HL-60/S4 (cell line): ENCODE results near the gene SYS1.

Source experiments
- in situ Hi-C: fragments of 300-500 bp; cut with MboI; formaldehyde crosslinking; loops from 2 replicates; pipeline ENCODE4 v1.14.3; 2022; ENCODE audit warnings: low sequenced_read_pairs

The SYS1 gene

DNA sequence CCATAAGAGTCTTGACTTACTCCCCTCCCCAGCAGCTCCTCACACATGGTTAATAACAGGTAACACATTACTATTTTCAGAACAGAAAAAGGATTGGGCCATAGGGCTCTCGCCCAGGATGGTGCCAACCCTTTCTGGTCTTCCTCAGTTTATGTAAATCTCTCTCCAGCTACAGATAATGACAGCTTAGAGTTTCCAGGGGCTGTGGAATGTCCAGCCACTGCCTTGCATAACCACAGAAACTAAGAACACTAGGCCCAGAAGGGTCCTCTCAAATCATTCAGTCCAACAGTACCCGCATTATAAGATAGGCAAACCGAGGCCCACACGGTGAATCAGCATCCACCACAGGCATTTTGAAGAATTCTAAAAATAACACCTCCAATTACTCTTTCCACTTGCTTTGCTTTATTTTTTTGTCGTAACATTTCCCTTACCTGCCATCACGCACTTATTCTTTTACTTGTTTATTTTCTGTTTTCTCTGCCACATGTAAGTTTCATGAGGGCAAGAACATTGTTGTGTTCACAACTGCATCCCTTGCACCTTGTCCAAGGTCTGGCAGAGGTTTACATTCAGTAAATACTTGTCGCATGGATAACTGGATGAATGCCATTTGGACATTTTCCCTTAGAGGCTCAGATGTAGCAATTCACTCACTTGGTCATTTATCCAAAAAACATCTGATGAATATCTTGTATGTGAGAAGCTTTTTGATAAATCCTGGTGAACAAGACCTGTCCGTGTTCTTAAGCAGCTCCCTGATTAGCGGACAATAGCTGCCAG is 8.3 kb upstream of the SYS1 start:
- in situ Hi-C loops = no loop called here

GRCh38 chr20:45355209-45356084 is 7.5 kb upstream of the SYS1 start:
- in situ Hi-C loops = no loop called here

DNA sequence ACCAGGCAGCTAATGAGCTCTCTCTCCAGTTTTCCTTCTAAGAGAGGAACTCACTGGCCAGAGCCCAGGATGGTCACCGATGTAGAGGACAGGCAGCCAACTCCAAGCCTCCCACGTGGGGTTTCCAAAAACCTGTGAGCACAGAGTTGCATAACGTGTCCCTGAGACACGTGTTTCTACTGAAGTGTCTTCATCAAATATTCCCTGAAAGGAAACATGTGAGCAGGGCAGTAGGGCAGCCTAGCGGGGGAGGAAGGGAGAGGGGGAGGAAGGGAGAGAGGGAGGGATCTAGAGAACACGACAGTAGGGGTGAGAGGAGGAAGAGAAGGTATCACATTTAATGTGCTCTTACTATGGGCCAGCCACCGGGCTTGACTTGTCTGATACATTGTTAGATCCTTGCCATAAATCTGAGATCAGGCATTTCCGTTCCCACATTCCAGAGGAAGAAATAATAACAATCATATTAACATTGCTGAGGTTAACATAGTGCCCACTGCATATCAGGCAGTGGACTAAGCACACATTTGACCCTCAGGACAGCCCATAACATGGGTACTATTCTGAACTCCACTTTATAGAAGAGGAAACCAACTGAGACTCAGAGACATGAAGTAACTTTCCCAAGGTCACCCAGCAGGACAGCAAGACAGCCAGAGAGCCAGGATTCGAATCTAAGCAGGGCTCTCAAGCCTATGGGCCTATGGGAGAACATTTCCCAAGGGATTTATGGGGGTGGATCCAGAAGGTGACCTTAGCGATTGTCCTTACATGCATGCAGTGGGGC is 4.5 kb upstream of the SYS1 start:
- in situ Hi-C loops = no loop called here

GRCh38 chr20:45359069-45359405 is 3.9 kb upstream of the SYS1 start:
- in situ Hi-C loops = no loop called here

DNA sequence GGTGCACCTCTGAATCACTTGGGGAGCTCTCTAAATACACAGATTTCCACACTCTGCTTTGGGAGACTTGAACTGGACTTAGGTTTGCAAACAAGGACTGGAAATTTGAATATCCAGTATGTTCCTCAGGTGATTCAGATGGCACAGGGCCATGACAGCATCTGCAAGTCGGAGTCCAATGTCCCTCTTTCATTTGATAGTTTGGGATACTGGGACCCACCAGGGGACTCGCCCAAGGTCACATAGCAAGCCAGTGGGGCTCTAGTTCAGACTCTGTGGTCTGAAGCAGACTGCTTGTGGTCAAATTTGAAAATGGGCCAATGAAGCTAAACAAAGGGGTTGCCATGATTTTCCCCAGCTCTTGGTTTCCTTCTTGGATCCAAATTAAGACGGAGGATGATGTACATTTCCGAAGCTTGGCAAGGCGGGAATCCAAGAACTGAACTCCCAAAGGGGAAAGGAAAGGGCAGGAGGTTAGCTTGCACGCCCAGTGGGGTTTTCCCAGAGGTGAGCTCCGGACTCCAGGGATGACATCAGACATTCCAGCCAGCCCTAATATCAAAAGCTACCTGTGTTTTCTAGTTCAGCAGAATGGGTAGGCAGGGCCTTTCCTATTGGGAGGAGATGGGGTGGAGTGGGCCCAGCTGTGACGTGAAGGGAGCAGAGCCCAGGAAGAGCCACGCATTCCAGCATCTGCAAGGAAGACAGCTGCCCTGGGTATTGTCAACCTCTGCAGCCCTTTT is 3.4 kb upstream of the SYS1 start:
- in situ Hi-C loops = loop anchor here (5.0 kb wide), 1 partner anchor 78 kb away; no protein-coding TSS in a partner anchor

GRCh38 chr20:45361793-45362192 is 1.2 kb upstream of the SYS1 start:
- in situ Hi-C loops = loop anchor here (5.0 kb wide), 1 partner anchor 76 kb away; no protein-coding TSS in a partner anchor

GRCh38 chr20:45363611-45364492 is 896 bp downstream of the SYS1 start:
- in situ Hi-C loops = loop anchor here (5.0 kb wide), 1 partner anchor 73 kb away; no protein-coding TSS in a partner anchor

GRCh38 chr20:45365444-45365970 is 2.6 kb downstream of the SYS1 start:
- in situ Hi-C loops = no loop called here

DNA sequence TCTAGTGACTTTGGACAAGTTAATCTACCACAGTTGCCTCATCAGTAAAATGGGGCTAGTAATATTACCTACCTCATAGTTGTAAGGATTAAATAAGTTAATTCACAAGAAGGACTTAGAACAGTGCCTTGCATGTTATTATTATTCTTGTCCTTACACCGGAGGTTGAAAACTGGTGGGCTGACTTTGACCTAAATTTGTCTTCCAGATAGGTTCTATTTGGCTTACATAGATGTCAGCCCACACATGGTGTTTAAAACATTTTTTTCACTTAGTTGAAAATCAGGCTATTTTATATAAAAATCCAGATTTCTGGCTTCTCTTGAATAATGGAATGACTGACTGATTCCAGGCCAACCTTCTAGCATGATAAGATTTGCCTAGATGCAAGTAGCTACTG is 3.2 kb downstream of the SYS1 start:
- in situ Hi-C loops = no loop called here

GRCh38 chr20:45366631-45367030 is 3.7 kb downstream of the SYS1 start:
- in situ Hi-C loops = no loop called here

DNA sequence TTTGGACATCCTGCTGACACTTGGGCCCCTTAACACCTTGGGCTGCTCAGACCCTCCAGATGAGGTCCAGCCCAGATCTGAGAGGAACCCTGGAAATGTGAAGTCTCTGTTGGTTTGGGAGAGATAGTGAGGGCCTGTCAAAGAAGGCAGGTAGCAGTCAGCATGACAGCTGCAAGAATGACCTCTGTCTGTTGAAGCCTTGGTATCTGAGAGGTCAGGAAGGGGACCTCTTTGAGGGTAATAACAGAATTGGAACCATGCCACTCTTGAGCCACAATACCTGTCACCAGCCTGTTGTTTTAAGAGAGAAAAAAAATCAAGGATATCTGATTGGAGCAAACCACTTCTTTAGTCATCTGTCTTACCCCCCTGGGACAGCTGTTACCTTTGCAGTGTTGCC is 4.2 kb downstream of the SYS1 start:
- in situ Hi-C loops = no loop called here

DNA sequence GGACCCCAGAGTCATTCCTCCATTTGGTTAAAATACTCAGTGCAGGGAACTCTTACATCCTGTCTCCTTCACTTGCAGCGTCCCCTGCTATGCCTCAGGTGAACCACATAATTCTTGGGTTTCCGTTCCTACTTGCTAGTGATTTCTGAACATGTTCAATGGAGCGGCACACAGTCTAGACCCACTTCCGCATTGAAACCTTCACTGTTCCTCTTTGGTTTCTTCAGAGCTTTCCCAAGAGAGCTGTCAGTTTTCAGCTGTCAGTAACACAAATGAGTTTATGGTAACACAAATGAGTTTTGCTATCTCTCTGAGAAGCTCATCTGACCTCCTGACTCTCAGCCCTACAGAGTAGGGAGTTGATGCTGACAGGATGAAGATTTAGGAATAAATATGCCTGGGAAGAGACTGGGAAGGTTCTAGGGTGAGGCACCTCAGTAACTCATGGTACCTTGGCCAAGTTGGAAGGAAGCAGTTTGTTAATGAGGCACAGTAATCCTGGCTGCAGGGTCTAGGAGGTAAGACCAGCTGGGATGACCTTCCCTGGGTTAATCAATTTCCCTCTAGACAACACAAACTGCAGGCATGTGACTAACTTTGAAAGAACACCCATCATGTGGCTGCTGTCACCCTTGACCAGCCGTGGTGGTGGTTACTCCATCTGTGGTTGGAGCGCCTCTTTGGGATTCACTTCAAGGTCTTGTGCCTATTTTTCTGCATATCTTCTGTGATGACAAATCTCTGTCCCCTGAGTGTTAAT is 5.4 kb downstream of the SYS1 start:
- in situ Hi-C loops = no loop called here

DNA sequence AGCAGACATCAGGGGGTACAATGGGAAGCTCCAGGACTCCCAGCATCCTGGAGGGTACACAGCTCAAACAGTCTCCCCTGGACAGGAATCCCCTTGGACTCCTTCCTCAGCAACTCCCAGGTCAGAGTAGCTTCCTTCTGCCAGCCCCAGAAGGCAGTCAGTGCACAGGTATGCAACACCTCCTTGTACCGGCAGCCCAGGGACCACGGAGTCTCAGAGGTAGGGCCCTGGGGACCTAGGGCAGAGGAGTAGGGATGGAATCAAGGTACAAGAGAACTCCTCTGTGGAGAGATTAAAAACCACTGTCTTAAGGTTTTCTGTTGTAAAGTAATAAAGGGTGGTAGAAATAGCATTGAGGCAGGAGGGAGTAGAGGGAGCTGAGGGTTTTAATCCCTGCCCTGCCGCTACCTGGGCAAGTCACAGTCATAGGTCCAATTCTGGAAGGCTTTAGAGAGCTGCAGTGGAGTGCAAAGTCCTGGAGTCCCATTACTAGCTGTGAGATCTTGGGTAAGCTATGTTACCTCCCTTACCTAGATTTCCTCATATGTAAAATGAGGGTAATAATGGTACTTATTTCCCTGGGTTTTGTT is 7.7 kb downstream of the SYS1 start:
- in situ Hi-C loops = no loop called here

GRCh38 chr20:45372241-45372640 is 9.3 kb downstream of the SYS1 start:
- in situ Hi-C loops = no loop called here

DNA sequence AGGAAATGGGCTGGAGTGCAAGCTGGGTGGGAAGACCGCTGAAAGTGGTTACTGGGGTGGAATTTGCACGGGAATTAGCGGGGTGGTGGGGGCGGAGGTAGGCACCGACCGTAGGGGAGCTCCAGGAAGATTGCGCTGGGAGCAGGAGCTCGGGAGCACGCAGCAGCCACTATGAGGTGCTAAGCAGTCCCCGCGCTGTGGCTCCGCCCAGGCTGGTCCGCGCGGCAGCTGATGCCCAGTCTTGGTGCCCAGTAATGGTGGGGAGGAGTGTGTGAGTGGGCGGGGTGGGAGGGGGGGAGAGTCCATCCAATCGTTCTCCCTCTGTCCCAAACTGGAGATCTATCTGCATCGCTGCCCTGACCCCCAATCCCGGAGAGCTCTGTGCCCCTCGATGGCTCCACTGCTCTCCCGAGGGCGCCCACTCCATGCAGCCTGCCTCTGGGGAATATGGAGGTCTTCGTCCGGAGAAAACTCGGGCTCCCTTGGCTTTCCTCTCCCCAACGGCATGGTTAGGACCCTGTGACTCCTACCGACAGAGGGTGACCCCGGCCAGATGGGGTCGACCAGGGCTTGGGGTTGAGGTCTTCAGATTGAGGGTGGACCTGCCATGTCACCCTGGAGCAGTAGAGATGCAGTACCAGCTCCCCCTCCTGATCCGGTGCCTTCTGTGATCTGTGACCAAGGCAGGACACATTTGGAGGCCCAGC is 9.8 kb downstream of the SYS1 start:
- in situ Hi-C loops = no loop called here

- in situ Hi-C loops = no loop called here
These were observed 10.6 kb downstream of the SYS1 start for GRCh38 chr20:45373353-45374100.

GRCh38 chr20:45374101-45374467 is 11.1 kb downstream of the SYS1 start:
- in situ Hi-C loops = no loop called here
